GM19467 (cell line): ENCODE results near the gene NOL3.

Experiments used
- ATAC-seq: cut with Tn5 transposase; IDR thresholded peaks from one replicate; pipeline ENCODE4 v1.9.1; 2021; ENCODE audit warnings: mild to moderate bottlenecking, moderate library complexity; ENCODE audit not compliant: unreplicated experiment

The NOL3 gene

DNA sequence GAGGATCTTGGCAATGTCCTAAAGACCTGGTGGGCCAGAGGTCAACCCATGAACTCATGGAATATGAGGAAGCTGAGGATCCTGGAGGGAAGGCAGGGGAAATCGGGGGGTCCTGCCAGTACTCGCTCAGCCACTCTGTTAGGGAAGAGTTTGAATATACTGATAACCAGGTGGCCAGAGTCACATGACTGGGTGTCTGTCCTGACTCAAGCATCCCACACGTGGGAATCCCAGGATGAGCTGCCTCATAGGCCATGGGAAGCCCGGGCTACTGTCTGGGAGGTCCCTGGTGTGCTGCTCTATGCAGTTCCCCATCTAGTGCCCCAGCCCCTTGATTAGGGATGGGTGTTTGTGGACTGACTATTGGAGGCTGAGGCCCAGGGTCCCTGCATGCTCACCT lies 18.0 kb downstream of the NOL3 start:
- ATAC-seq, result no peak

DNA sequence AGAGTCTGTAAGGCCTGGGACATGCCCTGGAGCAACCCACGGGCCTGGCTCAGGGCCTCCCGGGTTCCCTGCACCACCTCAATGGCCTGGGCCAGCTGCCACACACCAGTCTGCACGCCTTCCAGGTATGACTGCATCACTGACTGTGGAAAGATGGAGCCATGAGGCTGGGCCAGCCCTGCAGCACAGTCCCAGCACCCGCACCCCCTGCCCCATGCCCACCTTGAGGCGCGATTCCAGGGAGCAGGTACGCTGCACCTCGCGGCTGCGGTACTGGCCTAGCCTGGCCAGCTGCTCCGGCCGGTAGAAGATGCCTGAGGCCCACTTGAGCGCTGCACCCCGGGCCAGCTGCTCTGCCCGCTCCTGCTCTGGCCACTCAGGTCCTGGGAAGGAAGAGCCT lies 18.5 kb downstream of the NOL3 start:
- ATAC-seq, result no peak

DNA sequence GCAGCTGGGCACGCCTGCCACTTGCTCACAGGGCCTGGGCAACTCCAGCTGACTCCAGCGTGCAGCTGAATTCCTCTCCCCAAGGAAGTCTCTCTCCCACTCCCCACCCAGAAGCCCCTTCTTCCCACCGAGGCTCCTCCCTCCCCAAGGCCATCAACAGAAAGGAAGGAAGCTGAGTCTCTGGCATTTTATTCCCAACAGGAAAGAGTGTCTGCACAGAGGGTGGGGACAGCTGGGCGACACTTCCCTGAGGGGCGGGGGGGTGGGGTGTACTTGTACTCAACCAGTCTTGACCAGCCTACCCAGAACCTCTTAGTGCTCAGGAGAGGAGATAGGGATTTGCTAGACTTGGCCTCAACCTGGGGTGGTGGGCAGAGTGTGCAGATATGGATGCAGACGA lies 19.7 kb downstream of the NOL3 start, which contains the start of gene EXOC3L1:
EXOC3L1 (minus strand) TSS at position 96 of the 400 bp plus-strand sequence. CDS start 460 bp downstream, outside the sequence.
- no peak for ATAC-seq

DNA sequence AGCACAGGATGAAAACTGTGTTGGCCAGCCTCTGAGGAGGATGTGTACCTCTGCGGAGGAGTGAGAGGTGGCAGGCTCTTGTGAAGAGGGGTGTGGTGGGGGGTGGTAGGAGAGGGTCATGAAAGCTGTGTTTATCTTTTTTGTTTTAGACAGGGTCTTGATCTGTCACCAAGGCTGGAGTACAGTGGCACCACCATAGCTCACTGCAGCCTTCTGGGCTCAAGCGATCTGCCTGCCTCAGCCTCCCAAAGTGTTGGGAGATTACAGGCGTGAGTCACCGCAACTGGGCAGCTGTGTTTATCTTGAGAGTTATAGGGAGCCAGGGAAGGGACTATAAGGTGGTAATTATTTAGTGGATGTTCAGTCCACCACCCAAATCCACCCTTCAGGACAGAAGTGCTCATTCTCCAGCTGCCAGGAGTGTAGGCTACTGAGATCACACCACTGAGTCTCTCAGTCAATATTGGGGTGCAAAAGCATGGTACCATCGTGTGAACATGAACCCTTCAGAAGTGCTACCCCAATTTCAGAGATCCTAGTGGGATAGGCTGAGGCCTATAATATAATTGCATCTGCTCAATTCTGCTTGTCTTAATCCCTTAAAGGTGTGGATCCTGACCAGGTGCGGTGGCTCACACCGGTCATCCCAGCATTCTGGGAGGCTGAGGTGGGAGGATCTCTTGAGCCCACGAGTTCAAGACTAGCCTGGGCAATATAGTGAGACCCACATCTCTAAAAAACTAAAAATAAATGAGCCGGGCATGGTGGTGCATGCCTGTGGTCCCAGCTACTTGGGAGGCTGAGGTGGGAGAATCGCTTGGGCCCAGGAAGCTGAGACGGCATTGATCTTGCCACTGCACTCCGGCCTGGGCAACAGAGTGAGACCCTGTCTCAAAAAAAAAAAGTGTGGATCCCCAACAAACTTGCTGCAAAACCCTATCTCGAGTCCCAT lies 20.4 kb downstream of the NOL3 start:
- ATAC-seq, result no peak

DNA sequence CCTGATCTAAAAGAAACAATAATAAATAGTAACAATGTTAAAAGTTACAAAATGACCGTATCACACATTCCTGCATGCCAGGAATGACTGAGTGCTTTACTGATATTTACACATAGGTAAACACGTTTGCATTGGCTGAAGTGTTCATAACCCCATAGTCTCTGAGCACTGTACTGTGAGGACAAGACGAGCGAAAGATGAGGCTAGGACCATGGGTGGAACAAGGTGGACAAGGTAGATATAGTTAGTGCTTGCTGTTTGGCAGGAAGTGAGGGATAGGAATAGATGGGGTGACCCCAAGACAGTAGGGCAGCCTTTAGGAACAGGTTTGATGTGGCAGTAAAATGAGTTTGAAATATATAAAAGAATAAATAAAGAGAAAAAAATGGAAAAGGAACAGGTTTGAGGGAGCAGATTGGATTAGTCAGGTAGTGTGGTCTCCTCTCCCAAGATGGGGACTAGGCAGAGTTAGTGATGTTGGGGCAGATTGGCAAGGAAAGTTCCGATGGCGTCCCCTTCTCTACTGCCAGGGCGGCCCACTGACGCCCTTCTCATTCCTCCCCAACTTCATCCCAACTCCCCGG lies 21.2 kb downstream of the NOL3 start:
- no peak for ATAC-seq

DNA sequence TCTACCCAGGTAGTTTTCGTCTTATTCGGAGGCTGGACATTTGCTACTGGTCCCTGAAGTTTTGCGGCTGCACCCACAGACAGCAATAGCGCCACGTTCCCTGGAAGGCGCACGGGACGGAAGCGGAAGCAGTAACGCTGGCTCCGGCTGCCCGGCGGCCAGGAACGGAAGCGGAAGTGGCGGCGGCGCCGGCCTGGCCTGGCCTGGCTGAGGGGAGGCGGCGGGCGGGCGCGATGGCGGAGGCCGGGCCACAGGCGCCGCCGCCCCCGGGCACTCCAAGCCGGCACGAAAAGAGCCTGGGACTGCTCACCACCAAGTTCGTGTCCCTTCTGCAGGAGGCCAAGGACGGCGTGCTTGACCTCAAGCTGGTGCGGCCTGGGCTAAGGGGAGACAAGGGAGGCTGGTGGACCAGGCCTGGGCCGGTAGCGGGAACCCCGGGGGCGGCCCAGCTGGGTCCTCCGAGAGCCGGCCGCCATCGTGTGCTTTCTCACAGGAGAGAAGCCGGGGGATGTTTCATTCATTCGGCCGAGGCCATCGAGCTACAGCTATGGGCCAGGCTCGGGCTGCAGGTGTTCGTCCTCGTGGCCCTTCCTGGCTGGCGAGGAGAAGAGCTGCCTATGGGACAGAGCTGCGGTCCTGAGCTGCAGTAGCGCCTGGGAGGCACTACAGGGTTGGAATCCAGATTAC lies 21.8 kb downstream of the NOL3 start, which contains the start of gene E2F4:
E2F4 (plus strand) TSS at position 161 of the 687 bp plus-strand sequence; CDS start at position 234, 73 bp downstream.
- peak; percentile 79 for ATAC-seq

DNA sequence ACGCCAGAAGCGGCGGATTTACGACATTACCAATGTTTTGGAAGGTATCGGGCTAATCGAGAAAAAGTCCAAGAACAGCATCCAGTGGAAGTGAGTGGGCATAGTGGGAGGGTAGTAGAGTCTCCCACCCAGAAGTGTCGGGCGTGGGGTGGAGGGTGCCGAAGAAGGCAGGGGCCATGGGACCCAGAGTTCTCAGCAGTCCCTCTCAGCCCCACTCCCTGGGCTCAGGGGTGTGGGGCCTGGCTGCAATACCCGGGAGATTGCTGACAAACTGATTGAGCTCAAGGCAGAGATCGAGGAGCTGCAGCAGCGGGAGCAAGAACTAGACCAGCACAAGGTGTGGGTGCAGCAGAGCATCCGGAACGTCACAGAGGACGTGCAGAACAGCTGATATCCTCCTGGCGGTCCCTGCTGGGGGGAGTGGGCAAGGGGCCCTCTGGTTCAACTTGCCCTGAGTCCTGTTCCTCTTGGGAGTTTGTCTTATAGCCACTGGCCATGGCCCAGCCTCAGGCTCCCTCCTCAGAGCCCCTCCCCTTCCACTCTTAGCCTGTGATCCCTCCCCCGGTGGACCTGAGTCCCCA lies 22.5 kb downstream of the NOL3 start:
- ATAC-seq, result peak; percentile 4

DNA sequence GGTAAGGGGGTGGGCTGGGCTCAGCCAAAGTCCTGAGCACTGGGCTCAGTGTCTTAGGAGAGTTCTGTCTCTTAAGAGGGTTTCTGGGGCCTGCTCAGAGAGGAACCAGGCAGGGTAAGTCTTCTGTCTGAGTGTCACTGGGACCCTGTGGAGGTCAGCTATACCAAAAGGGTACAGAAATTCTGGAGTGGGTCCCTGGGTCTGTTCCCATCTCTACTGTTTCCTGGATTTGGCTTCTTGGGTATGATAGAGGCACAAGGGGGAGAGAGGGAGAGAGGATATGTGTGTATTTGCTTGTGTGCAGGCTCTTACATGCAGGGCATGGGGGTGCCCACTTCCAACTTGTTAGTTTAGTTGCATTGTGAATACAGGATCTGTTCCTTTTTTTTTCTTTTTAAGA lies 23.2 kb downstream of the NOL3 start:
- no peak for ATAC-seq

DNA sequence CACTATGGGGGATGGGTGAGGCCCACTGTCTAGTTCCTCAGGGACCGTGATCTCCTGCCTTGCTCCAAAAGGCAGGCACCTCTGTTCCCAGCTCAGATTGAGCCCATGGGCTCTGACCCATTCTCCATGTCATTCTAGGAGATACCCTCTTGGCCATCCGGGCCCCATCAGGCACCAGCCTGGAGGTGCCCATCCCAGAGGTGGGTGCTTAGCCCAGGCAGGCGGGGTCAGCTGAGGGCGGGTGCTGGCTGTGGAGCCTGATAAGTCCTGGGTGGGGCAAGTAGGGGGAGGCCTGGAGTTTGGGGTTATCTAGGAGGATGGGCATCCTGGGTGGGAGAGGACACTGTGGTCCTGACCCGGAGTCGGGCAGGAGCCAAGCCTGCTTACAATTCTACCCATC lies 23.9 kb downstream of the NOL3 start:
- no peak for ATAC-seq

DNA sequence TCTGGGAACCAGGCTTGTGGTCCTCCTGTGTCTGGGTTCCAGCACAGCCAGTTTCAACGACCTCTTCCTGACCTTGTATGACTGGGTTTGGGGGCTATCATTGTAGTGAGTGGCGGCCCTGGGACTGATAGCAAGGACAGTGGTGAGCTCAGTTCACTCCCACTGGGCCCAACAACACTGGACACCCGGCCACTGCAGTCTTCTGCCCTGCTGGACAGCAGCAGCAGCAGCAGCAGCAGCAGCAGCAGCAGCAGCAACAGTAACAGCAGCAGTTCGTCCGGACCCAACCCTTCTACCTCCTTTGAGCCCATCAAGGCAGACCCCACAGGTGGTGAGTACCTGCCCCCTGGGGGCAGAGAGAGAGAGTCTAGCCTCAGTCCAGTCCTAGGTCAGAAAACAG lies 25.3 kb downstream of the NOL3 start:
- no peak for ATAC-seq

DNA sequence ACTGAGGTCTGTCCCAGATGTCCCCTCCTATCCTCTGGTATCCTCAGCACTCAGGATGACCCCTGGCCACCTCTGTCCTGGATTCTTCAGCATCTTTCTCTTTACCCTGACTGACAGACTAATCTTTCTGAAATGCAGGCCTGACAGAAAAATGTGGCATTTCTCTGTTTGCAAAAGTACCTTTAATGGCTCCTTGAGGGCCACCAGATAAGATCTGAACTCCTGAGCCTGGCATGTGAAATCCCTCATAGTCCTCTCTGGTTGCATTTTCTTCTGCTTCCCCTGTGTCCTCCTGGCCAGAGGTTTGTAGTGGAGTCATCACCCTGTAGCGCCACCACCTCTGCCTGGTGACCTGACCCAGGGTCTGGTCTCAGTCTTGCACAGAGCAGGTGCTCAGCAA lies 26.5 kb downstream of the NOL3 start:
- ATAC-seq, result no peak

DNA sequence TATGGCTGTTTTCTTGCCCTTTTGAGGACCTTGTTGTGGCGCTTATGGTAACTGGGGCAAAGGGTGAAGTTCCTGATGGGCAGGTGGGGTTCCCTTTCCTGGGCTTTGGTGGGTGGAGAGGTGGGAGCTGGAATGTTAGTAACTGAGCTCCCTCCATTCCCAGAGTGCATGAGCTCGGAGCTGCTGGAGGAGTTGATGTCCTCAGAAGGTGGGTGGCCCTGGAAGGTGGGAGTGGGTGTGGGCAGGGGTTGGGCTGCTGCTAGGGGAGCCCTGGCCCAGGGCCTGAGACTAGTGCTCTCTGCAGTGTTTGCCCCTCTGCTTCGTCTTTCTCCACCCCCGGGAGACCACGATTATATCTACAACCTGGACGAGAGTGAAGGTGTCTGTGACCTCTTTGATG lies 27.4 kb downstream of the NOL3 start:
- no peak for ATAC-seq

DNA sequence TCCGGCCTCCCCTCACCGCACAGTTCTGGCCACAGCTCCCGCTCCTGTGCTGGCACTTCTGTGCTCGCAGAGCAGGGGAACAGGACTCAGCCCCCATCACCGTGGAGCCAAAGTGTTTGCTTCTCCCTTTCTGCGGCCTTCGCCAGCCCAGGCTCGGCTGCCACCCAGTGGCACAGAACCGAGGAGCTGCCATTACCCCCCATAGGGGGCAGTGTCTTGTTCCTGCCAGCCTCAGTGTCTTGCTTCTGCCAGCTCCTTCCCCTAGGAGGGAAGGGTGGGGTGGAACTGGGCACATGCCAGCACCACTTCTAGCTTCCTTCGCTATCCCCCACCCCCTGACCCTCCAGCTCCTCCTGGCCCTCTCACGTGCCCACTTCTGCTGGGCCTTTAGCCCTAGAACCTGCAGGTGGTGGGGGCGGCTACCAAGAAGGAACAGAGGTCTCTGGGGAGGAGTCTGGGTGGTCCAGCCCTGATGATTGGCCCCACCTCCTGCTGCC lies 27.9 kb downstream of the NOL3 start:
- no peak for ATAC-seq

DNA sequence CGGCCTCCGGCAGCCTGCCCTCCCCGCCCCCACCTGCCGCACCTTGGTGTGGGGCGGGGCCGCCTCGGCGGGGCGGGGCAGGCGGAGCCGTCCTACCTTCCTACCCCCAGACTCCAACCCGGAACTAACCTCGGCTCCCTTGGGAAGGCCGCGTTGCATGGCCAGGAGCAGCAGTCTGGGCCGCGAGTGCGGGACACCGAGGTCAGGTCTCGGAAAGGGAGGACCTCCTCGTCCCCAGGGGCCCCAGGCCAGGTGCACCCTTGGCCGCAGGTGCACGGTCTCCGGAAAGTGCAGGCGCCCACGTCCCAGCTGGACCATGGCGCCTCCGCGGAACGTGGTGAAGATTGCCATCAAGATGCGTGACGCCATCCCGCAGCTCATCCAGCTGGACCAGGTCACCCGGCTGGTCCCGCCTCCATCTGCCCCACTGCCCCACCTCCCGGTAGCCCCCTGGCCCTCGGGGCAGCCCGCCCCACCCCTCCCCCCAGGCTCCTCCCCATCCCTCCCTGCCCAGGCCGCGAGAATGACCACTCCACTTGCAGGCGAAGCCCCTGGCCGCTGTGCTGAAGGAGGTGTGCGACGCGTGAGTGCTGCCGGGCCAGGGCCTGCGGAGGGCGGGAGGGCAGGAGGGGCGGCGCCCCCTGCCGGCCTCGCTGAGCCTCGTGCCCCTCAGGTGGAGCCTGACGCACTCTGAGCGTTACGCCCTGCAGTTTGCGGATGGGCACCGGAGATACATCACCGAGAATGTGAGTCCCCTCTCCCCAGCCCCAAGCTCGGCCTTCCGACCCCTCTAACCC lies 28.9 kb downstream of the NOL3 start, which contains the start of gene ELMO3:
ELMO3 (plus strand) TSS at position 121 of the 797 bp plus-strand sequence; CDS start at position 317, 196 bp downstream.
- ATAC-seq, result no peak

DNA sequence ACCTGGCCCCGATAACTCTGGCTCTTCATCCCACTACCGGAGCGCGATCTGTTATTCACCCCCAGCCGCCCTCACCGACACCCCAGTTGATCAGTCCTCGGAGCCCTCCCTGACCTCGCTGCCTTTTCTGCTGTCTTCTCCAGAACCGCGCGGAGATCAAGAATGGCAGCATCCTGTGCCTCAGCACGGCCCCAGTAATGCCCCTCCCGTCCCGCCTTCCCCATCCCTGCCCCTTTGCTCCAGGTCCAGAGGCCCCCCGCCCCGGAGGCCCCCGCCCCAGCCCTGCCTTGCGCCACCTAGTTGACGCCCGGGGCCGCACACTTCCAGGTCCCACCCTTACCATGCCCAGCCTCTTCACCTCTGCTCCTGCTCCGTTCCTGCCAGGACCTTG lies 29.5 kb downstream of the NOL3 start:
- ATAC-seq, result no peak

DNA sequence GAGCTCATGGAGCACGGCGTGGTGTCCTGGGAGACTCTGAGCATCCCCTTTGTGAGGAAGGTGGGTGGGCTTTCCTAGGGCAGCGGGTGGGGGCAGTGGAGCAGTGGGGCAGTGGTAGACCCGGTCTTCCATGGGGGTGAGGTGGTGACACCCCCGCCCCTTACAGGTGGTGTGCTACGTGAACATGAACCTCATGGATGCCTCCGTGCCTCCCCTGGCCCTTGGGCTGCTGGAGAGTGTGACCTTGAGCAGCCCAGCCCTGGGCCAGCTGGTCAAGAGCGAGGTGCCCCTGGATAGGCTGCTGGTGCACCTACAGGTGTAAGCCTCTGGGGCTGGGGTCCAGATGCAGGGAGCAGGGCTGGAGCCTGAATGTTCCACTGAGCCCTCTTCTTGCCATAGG lies 30.2 kb downstream of the NOL3 start:
- ATAC-seq, result no peak

DNA sequence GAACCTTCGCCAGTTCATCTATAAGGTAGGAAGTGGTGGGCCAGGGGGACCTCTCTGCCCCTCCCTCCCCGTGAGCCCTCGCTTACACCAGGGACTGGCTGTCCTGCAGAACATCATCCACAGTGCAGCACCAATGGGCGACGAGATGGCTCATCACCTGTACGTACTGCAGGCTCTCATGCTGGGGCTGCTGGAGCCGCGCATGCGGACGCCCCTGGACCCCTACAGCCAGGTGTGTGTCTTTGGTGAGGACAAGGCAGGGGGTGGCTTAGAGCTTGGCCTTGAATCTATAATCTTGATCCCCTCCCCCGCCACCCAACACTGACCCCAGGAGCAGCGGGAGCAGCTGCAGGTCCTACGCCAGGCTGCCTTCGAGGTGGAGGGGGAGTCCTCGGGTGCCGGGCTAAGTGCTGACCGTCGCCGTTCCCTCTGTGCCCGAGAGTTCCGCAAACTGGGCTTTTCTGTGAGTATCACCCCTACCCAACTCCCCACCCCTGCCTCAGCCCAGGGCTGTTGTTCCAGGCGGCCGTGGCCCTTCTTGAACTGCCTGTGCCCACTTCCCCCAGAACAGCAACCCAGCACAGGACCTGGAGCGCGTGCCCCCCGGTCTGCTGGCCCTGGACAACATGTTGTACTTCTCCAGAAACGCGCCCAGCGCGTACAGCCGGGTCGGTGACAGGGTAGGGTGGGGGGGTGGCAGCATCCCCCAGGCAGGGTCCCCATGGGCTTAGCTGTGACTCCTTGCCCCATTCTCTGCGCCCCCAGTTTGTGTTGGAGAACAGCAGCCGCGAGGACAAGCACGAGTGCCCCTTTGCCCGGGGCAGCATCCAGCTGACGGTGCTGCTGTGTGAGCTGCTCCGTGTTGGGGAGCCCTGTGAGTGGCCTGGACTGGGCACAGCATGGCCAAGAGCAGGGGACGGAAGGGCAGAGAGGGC lies 31.3 kb downstream of the NOL3 start:
- no peak for ATAC-seq

DNA sequence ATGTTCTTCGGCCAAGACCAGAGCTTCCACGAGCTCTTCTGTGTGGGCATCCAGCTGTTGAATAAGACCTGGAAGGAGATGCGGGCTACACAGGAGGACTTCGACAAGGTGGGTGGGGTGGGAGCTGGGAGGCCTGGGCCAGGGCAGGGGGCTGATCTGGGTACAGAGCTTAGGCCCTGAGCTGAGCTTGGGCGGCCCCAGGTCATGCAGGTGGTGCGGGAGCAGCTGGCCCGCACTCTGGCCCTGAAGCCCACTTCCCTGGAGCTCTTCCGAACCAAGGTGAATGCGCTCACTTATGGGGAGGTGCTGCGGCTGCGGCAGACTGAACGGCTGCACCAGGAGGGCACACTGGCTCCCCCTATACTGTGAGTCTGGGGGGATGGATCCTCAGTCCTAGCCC lies 32.1 kb downstream of the NOL3 start:
- no peak for ATAC-seq

DNA sequence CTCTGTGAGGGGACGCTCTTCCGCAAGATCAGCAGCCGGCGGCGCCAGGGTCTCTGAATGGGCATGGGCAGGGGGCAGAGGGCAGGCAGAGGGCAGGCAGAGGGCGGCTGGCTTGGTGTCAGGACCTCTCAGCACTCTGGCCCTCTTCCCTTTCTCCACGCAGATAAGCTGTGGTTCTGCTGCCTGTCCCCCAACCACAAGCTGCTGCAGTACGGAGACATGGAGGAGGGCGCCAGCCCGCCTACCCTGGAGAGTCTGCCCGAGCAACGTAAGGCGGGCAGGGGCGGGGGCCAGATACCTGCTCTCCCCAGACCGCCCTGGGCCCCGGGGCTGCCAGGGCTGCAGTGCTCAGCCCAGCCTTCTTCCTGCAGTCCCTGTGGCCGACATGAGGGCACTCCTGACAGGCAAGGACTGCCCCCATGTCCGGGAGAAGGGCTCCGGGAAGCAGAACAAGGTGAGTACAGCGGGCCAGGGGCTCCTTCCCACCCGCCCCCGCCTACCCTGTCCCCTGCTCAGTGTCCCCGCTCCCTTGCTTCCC lies 32.7 kb downstream of the NOL3 start:
- no peak for ATAC-seq
